ENCODE data around the gene SMS.

Gene SMS

DNA sequence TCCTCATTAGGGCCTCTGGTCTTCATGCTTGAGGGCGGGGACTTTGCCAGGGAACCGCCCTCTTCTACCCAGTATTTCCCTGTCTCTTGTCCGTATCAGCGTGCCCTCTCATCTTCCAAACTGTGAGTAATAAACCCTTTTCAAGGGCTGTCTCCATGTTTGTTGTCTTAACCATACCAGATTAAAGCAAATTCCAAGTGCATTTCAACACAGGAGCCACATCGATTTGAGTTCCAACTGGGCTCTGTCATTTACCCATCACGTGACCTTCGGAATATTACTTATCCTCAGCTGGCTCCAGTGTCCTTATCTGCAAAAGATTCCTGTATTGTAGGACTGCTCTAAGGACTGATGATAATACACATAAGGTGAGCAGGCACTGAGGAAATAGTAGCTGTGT, 85.2 kb downstream of the SMS start:
- H3K27ac ChIP-seq = no peak overlapping the region
- H2AFZ ChIP-seq (ENCODE audit: low read depth) = no peak overlapping the region
- H3K4me1 ChIP-seq (ENCODE audit: low read depth, poor library complexity, severe bottlenecking) = no peaks in the 10 kb centered on the region
- H4K20me1 ChIP-seq (ENCODE audit: insufficient read depth) = no peaks in the 10 kb centered on the region
- TF ChIP-seq, protein P1, sequence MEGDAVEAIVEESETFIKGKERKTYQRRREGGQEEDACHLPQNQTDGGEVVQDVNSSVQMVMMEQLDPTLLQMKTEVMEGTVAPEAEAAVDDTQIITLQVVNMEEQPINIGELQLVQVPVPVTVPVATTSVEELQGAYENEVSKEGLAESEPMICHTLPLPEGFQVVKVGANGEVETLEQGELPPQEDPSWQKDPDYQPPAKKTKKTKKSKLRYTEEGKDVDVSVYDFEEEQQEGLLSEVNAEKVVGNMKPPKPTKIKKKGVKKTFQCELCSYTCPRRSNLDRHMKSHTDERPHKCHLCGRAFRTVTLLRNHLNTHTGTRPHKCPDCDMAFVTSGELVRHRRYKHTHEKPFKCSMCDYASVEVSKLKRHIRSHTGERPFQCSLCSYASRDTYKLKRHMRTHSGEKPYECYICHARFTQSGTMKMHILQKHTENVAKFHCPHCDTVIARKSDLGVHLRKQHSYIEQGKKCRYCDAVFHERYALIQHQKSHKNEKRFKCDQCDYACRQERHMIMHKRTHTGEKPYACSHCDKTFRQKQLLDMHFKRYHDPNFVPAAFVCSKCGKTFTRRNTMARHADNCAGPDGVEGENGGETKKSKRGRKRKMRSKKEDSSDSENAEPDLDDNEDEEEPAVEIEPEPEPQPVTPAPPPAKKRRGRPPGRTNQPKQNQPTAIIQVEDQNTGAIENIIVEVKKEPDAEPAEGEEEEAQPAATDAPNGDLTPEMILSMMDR (conservative IDR thresholded peaks at IDR 0.05; ENCODE audit: low read depth, low read length) = no peak
- no peak overlapping the region for H3K4me3 ChIP-seq (IDR thresholded peaks at IDR 0.05; ENCODE audit: insufficient read depth, low read depth, low read length)
- no peaks in the 10 kb centered on the region for H3K36me3 ChIP-seq (ENCODE audit: insufficient read depth)
- no peaks in the 10 kb centered on the region for H3K79me2 ChIP-seq (ENCODE audit: insufficient read depth, low read depth)
- no peaks in the 10 kb centered on the region for H3K27me3 ChIP-seq (ENCODE audit: insufficient read depth, low read depth)
- H3K9ac ChIP-seq = no peak overlapping the region
- H3K4me2 ChIP-seq = no peak overlapping the region

GRCh38 chrX:22026731-22027130, 86.2 kb downstream of the SMS start:
- TF ChIP-seq, protein P1 (conservative IDR thresholded peaks at IDR 0.05; ENCODE audit: low read depth, low read length) = no peak
- no peak overlapping the region for H3K27ac ChIP-seq
- no peaks in the 10 kb centered on the region for H3K79me2 ChIP-seq (ENCODE audit: insufficient read depth, low read depth)

GRCh38 chrX:22032084-22032483, 91.6 kb downstream of the SMS start, which contains the start of gene PHEX:
Gene PHEX (plus strand): TSS chrX:22032325. CDS start chrX:22033006, 681 bp downstream.
- Histone ChIP-seq H3K4me3 (IDR thresholded peaks at IDR 0.05; ENCODE audit: insufficient read depth, low read depth, low read length) (no peak within 1 kb of the TSS), H3K27me3 (ENCODE audit: insufficient read depth, low read depth) (no peaks in the 10 kb centered on the region), H2AFZ (ENCODE audit: low read depth) (no peak within 1 kb of the TSS), H3K79me2 (ENCODE audit: insufficient read depth, low read depth) (no peaks in the 10 kb centered on the region), H3K36me3 (ENCODE audit: insufficient read depth) (no peaks in the 10 kb centered on the region), H3K9ac (no peak within 1 kb of the TSS), H3K4me2 (no peak within 1 kb of the TSS), H4K20me1 (ENCODE audit: insufficient read depth) (no peaks in the 10 kb centered on the region), H3K4me1 (ENCODE audit: low read depth, poor library complexity, severe bottlenecking) (no peaks in the 10 kb centered on the region), H3K27ac (no peak within 1 kb of the TSS)
- TF ChIP-seq, protein P1 (conservative IDR thresholded peaks at IDR 0.05; ENCODE audit: low read depth, low read length) = no peak

More at GRCh38 chrX:22026731-22027130, 86.2 kb downstream of the SMS start:
- H3K4me1 ChIP-seq (ENCODE audit: low read depth, poor library complexity, severe bottlenecking) = no peaks in the 10 kb centered on the region
- no peaks in the 10 kb centered on the region for H3K27me3 ChIP-seq (ENCODE audit: insufficient read depth, low read depth)
- no peaks in the 10 kb centered on the region for H4K20me1 ChIP-seq (ENCODE audit: insufficient read depth)
- H3K36me3 ChIP-seq (ENCODE audit: insufficient read depth) = no peaks in the 10 kb centered on the region
- no peak overlapping the region for H3K4me2 ChIP-seq
- no peak overlapping the region for H2AFZ ChIP-seq (ENCODE audit: low read depth)
- H3K4me3 ChIP-seq (IDR thresholded peaks at IDR 0.05; ENCODE audit: insufficient read depth, low read depth, low read length) = no peak overlapping the region
- no peak overlapping the region for H3K9ac ChIP-seq

GRCh38 chrX:22032506-22032905, 92.0 kb downstream of the SMS start:
- no peak overlapping the region for H3K4me3 ChIP-seq (IDR thresholded peaks at IDR 0.05; ENCODE audit: insufficient read depth, low read depth, low read length)
- no peaks in the 10 kb centered on the region for H3K27me3 ChIP-seq (ENCODE audit: insufficient read depth, low read depth)
- no peak overlapping the region for H3K9ac ChIP-seq
- no peaks in the 10 kb centered on the region for H3K79me2 ChIP-seq (ENCODE audit: insufficient read depth, low read depth)
- no peak overlapping the region for H3K4me2 ChIP-seq
- H3K4me1 ChIP-seq (ENCODE audit: low read depth, poor library complexity, severe bottlenecking) = no peaks in the 10 kb centered on the region
- TF ChIP-seq, protein P1 (conservative IDR thresholded peaks at IDR 0.05; ENCODE audit: low read depth, low read length) = no peak
- no peaks in the 10 kb centered on the region for H3K36me3 ChIP-seq (ENCODE audit: insufficient read depth)
- no peak overlapping the region for H2AFZ ChIP-seq (ENCODE audit: low read depth)
- no peak overlapping the region for H3K27ac ChIP-seq
- H4K20me1 ChIP-seq (ENCODE audit: insufficient read depth) = no peaks in the 10 kb centered on the region
